RWPE2 (cell line): ENCODE data around the gene CDH4.

ENCODE experiments used
- ATAC-seq: fragments of 200-7000 bp; cut with Tn5 transposase; 3 replicates; pipeline ENCODE4 v1.9.1; 2021; ENCODE audit warnings: low read depth
- DNase-seq: peaks from one replicate; pipeline ENCODE4 v3.0.0-alpha.2; 2020; ENCODE audit warnings: low spot score
- H3K27ac ChIP-seq: fragments of 450-650 bp; 2 replicates; pipeline ENCODE4 v1.5.1; 2017; ENCODE audit warnings: mild to moderate bottlenecking; ENCODE audit not compliant: poor library complexity, severe bottlenecking
- H3K27me3 ChIP-seq: fragments of 250-450 bp; sonication (Bioruptor Pico); 2 replicates; pipeline ENCODE4 v1.5.1; 2021; ENCODE audit warnings: mild to moderate bottlenecking, moderate library complexity; ENCODE audit not compliant: insufficient read depth, poor library complexity, severe bottlenecking
- H3K36me3 ChIP-seq: fragments of 250-450 bp; sonication (Bioruptor Pico); 2 replicates; pipeline ENCODE4 v1.5.1; 2020; ENCODE audit warnings: low read depth, mild to moderate bottlenecking, moderate library complexity
- H3K4me1 ChIP-seq: fragments of 250-450 bp; sonication (Bioruptor Pico); 2 replicates; pipeline ENCODE4 v1.5.1; 2021; ENCODE audit warnings: mild to moderate bottlenecking, moderate library complexity; ENCODE audit not compliant: insufficient read depth, poor library complexity, severe bottlenecking
- H3K4me3 ChIP-seq: fragments of 250-450 bp; sonication (Bioruptor Pico); 2 replicates; pipeline ENCODE4 v1.5.1; 2021; ENCODE audit warnings: mild to moderate bottlenecking, moderate library complexity; ENCODE audit not compliant: severe bottlenecking
- H3K9me3 ChIP-seq: fragments of 250-450 bp; sonication (Bioruptor Pico); 2 replicates; pipeline ENCODE4 v1.5.1; 2021; ENCODE audit warnings: mild to moderate bottlenecking, moderate library complexity; ENCODE audit not compliant: severe bottlenecking
- CTCF ChIP-seq: fragments of 450-650 bp; IDR thresholded peaks from one replicate; pipeline ENCODE4 v1.5.1; 2017; ENCODE audit warnings: mild to moderate bottlenecking, moderate library complexity; ENCODE audit not compliant: poor library complexity, severe bottlenecking

CDH4 gene

GRCh38 chr20:61926253-61926613 lies 674.2 kb downstream of the CDH4 start:
- no peak for TF ChIP-seq CTCF
- Histone ChIP-seq H3K36me3 (peaks cover 20% of the 10 kb centered on the region), H3K4me1 (no peaks in the 10 kb centered on the region), H3K4me3 (no peak overlapping the region), H3K27me3 (no peaks in the 10 kb centered on the region), H3K27ac (no peak overlapping the region), H3K9me3 (no peaks in the 10 kb centered on the region)
- DNase-seq: peak; percentile 83
- no peak for ATAC-seq

GRCh38 chr20:61926796-61927192 lies 674.7 kb downstream of the CDH4 start:
- peak; percentile 73 for DNase-seq
- no peak for TF ChIP-seq CTCF
- Histone ChIP-seq H3K9me3 (no peaks in the 10 kb centered on the region), H3K4me1 (no peaks in the 10 kb centered on the region), H3K27me3 (no peaks in the 10 kb centered on the region), H3K36me3 (peaks cover 20% of the 10 kb centered on the region), H3K4me3 (no peak overlapping the region), H3K27ac (no peak overlapping the region)
- no peak for ATAC-seq

GRCh38 chr20:61927193-61927825 lies 675.2 kb downstream of the CDH4 start:
- Histone ChIP-seq H3K4me1 (no peaks in the 10 kb centered on the region), H3K36me3 (peaks cover 20% of the 10 kb centered on the region), H3K4me3 (no peak overlapping the region), H3K27ac (no peak overlapping the region), H3K9me3 (no peaks in the 10 kb centered on the region), H3K27me3 (no peaks in the 10 kb centered on the region)
- ATAC-seq (no peak), DNase-seq (peak; percentile 82)
- TF ChIP-seq CTCF: no peak

- Histone ChIP-seq H3K27ac (no peak overlapping the region), H3K27me3 (no peaks in the 10 kb centered on the region), H3K36me3 (peaks cover 26% of the 10 kb centered on the region), H3K9me3 (no peaks in the 10 kb centered on the region), H3K4me1 (no peaks in the 10 kb centered on the region), H3K4me3 (no peak overlapping the region)
- DNase-seq (peak; percentile 85), ATAC-seq (no peak)
- no peak for TF ChIP-seq CTCF
These were observed 675.9 kb downstream of the CDH4 start for GRCh38 chr20:61927826-61928541.

- ATAC-seq: no peak
These were observed 677.5 kb downstream of the CDH4 start for GRCh38 chr20:61929561-61929960.

More at GRCh38 chr20:61929561-61929960, 677.5 kb downstream of the CDH4 start:
- H3K9me3 ChIP-seq: no peaks in the 10 kb centered on the region
- H3K4me1 ChIP-seq: no peaks in the 10 kb centered on the region
- no peak overlapping the region for H3K27ac ChIP-seq
- no peak overlapping the region for H3K4me3 ChIP-seq
- peaks cover 26% of the 10 kb centered on the region for H3K36me3 ChIP-seq
- no peak for TF ChIP-seq CTCF
- H3K27me3 ChIP-seq: no peaks in the 10 kb centered on the region
- DNase-seq: peak; percentile 82
